Hepatocyte (in vitro differentiated cells): Measurements from ENCODE around the gene RIC1. TPM values are rescaled to one million over a fixed set of nuclear protein-coding genes. Genes with fewer than 3 reads are reported as not detected.
"Not testable (repeated sequence)": the region's sequence is repeated elsewhere in the genome, so short reads cannot be mapped to it uniquely, and the experiment has no call there.

Experiments
- DNase-seq: peaks from one replicate; pipeline ENCODE4 v3.0.0-alpha.2; 2016; ENCODE audit warnings: low spot score
- H2AFZ ChIP-seq: fragments of 200-600 bp; sonication (generic); 2 replicates; pipeline ENCODE4 v1.6.0; 2016; ENCODE audit warnings: antibody characterized with exemption, mild to moderate bottlenecking
- H3K27ac ChIP-seq: fragments of 200-600 bp; sonication (generic); 2 replicates; pipeline ENCODE4 v1.5.1; 2016; ENCODE audit warnings: mild to moderate bottlenecking
- H3K27me3 ChIP-seq: fragments of 200-600 bp; sonication (generic); 2 replicates; pipeline ENCODE4 v1.6.1; 2016
- H3K36me3 ChIP-seq: fragments of 200-600 bp; sonication (generic); replicated peaks from 2 replicates; pipeline ENCODE4 v1.5.1; 2016; ENCODE audit warnings: low read depth; ENCODE audit not compliant: insufficient read depth
- H3K4me1 ChIP-seq: fragments of 200-600 bp; sonication (generic); 2 replicates; pipeline ENCODE4 v1.5.1; 2016; ENCODE audit warnings: mild to moderate bottlenecking, moderate library complexity; ENCODE audit not compliant: insufficient read depth
- H3K4me2 ChIP-seq: fragments of 200-600 bp; sonication (generic); 2 replicates; pipeline ENCODE4 v1.6.0; 2016
- H3K4me3 ChIP-seq: fragments of 200-600 bp; sonication (generic); 2 replicates; pipeline ENCODE4 v1.5.1; 2016; ENCODE audit warnings: mild to moderate bottlenecking
- H3K79me2 ChIP-seq: fragments of 200-600 bp; sonication (generic); 2 replicates; pipeline ENCODE4 v1.6.0; 2017; ENCODE audit warnings: mild to moderate bottlenecking
- H3K9me2 ChIP-seq: fragments of 200-600 bp; sonication (generic); replicated peaks from 2 replicates; pipeline ENCODE4 v1.6.0; 2017; ENCODE audit warnings: mild to moderate bottlenecking; ENCODE audit not compliant: insufficient read depth
- H3K9me3 ChIP-seq: fragments of 200-600 bp; sonication (generic); 2 replicates; pipeline ENCODE4 v1.5.1; 2016; ENCODE audit warnings: low read depth, mild to moderate bottlenecking
- H4K20me1 ChIP-seq: fragments of 200-600 bp; sonication (generic); 2 replicates; pipeline ENCODE4 v1.6.0; 2016; ENCODE audit warnings: mild to moderate bottlenecking; ENCODE audit not compliant: insufficient read depth, poor library complexity, severe bottlenecking
- CTCF ChIP-seq: fragments of 200-600 bp; sonication (generic); IDR thresholded peaks from 2 replicates; pipeline ENCODE4 v1.5.1; 2016; ENCODE audit warnings: antibody characterized with exemption, mild to moderate bottlenecking; ENCODE audit not compliant: poor library complexity
- EZH2 ChIP-seq: fragments of 200-600 bp; sonication (generic); IDR thresholded peaks from 2 replicates; pipeline ENCODE4 v1.6.1; 2016; ENCODE audit warnings: antibody characterized with exemption, mild to moderate bottlenecking, borderline replicate concordance
- EZH2phosphoT487 ChIP-seq: fragments of 200-600 bp; sonication (generic); IDR thresholded peaks from one replicate; pipeline ENCODE4 v1.6.1; 2018; ENCODE audit warnings: antibody characterized with exemption, mild to moderate bottlenecking, low read depth, moderate library complexity; ENCODE audit not compliant: unreplicated experiment, severe bottlenecking
- WGBS: methylation state at CpG from one replicate; pipeline ENCODE4 v1.1.6; 2016; ENCODE audit warnings: low lambda C conversion rate; ENCODE audit errors: missing lambda C conversion rate; 5-methylcytosine and 5-hydroxymethylcytosine counted together
- polyA plus RNA-seq: library from polyadenylated mRNA; unstranded; fragments of >200 nt; fragmentation: Nextera tagmentation; extraction: Ambion mirVana; gene quantifications from 2 replicates; pipeline ENCODE4 v1.2.1, GENCODE V29; 2016
- total RNA-seq: library from RNA; depleted of rRNA; stranded (reverse); fragments of >200 nt; gene quantifications from 2 replicates; pipeline ENCODE4 v1.2.3, GENCODE V29; 2014

Gene RIC1
- total and polyA plus RNA-seq, 2 experiments from 2014 or later, result 11.2 to 34.9 TPM

GRCh38 chr9:5667391-5667790 lies 38.5 kb downstream of the RIC1 start:
- DNase-seq, result no peak
- TF ChIP-seq EZH2phosphoT487, result no peak
- no peak for TF ChIP-seq CTCF
- no peak for TF ChIP-seq EZH2
- Histone ChIP-seq H3K27me3 (no peaks in the 10 kb centered on the region), H3K9me3 (peaks cover 9% of the 10 kb centered on the region), H3K27ac (no peak overlapping the region), H3K79me2 (peaks cover 92% of the 10 kb centered on the region), H3K36me3 (no peaks in the 10 kb centered on the region), H3K4me1 (no peaks in the 10 kb centered on the region), H4K20me1 (peaks cover 5% of the 10 kb centered on the region), H3K9me2 (no peaks in the 10 kb centered on the region), H3K4me3 (no peak overlapping the region), H3K4me2 (no peak overlapping the region), H2AFZ (no peak overlapping the region)
- 97% methylated on average over 6 of the region's 6 CpGs for WGBS

GRCh38 chr9:5670079-5670478 lies 41.2 kb downstream of the RIC1 start:
- peaks cover 5% of the 10 kb centered on the region for H4K20me1 ChIP-seq
- H3K4me2 ChIP-seq, result no peak overlapping the region
- H3K4me1 ChIP-seq, result no peaks in the 10 kb centered on the region
- H3K9me2 ChIP-seq, result no peaks in the 10 kb centered on the region
- H3K36me3 ChIP-seq, result no peaks in the 10 kb centered on the region
- no peak for DNase-seq
- 96% methylated on average over 2 of the region's 2 CpGs for WGBS
- no peaks in the 10 kb centered on the region for H3K27me3 ChIP-seq
- TF ChIP-seq EZH2, result no peak
- no peak for TF ChIP-seq CTCF
- TF ChIP-seq EZH2phosphoT487, result no peak
- peaks cover 88% of the 10 kb centered on the region for H3K79me2 ChIP-seq
- H3K9me3 ChIP-seq, result no peaks in the 10 kb centered on the region
- H3K4me3 ChIP-seq, result no peak overlapping the region
- H3K27ac ChIP-seq, result no peak overlapping the region
- H2AFZ ChIP-seq, result no peak overlapping the region

- peaks cover under 1% of the 10 kb centered on the region for H4K20me1 ChIP-seq
- no peak for TF ChIP-seq CTCF
- no peak for TF ChIP-seq EZH2phosphoT487
- TF ChIP-seq EZH2, result no peak
- H3K79me2 ChIP-seq, result peaks cover 88% of the 10 kb centered on the region
- DNase-seq, result peak; percentile 19
- peaks cover under 1% of the 10 kb centered on the region for H3K9me3 ChIP-seq
- H3K4me3 ChIP-seq, result no peak overlapping the region
- WGBS, result 39% methylated on average over 3 of the region's 3 CpGs
- no peaks in the 10 kb centered on the region for H3K4me1 ChIP-seq
- H3K4me2 ChIP-seq, result no peak overlapping the region
- no peaks in the 10 kb centered on the region for H3K36me3 ChIP-seq
- no peak overlapping the region for H2AFZ ChIP-seq
- no peak overlapping the region for H3K27ac ChIP-seq
- H3K9me2 ChIP-seq, result no peaks in the 10 kb centered on the region
- H3K27me3 ChIP-seq, result no peaks in the 10 kb centered on the region
These were observed 42.9 kb downstream of the RIC1 start for GRCh38 chr9:5671711-5672353.

GRCh38 chr9:5675046-5675445 lies 46.1 kb downstream of the RIC1 start:
- H3K36me3 ChIP-seq, H3K4me3 ChIP-seq, H3K27ac ChIP-seq, H3K27me3 ChIP-seq, H4K20me1 ChIP-seq, H3K4me2 ChIP-seq, H2AFZ ChIP-seq, H3K9me3 ChIP-seq, H3K4me1 ChIP-seq, H3K9me2 ChIP-seq, DNase-seq: not testable (repeated sequence)
- H3K79me2 ChIP-seq, result peaks cover 65% of the 10 kb centered on the region
- 93% methylated on average over 11 of the region's 11 CpGs for WGBS

GRCh38 chr9:5683591-5683990 lies 54.7 kb downstream of the RIC1 start:
- not testable (repeated sequence) for H2AFZ ChIP-seq, H3K4me2 ChIP-seq, DNase-seq, H3K36me3 ChIP-seq, H3K27ac ChIP-seq, H3K9me2 ChIP-seq, H3K4me1 ChIP-seq, H3K9me3 ChIP-seq, H4K20me1 ChIP-seq, H3K27me3 ChIP-seq, H3K4me3 ChIP-seq
- peaks cover 33% of the 10 kb centered on the region for H3K79me2 ChIP-seq
- WGBS, result 97% methylated on average over 11 of the region's 11 CpGs
